Measurements from ENCODE around the gene SLC25A41. TPM values are rescaled to one million over a fixed set of nuclear protein-coding genes. Genes with fewer than 3 reads are reported as not detected.

The SLC25A41 gene
- total RNA-seq, 1 donor from 2014 or later, result 0.16 TPM

DNA sequence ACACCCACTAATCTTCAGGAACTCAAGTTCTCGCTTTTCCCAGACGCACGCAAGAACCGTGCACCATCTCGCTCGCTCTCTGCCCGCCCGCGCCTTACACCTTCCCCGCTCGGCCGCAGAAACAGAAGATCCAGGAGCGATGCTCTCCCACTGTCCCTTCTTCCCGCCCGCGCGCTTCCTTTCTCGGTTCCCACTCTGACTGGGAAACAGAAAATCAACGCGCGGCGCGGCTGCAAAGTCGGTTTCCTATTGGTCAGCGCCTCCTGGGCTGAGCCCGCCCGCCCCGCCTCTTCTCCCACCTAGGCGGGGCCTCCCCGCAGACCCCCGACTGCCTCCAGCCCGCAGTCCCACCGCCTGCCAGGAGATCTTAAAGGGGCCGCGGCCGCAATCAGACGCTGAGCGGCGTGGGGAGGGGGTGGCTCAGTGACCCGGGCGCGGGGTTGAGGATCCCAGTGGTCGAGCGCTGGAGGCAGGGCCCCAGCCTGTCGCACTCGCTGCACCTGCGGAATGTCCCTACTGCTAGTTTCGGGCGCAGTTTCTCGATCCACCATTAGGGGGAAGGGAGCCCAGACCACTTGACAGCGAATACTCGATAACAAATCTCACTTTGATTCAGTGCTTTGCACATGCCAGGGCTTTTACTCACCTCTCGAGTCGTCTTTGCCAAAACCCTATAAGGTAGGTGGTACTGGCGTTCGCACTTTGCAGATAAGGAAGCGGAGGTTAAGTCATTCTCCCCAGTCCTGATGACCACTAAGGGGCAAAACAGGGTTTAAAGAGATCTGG lies 26.7 kb upstream of the SLC25A41 start:
- intact Hi-C loops (cut with micrococcal nuclease), result loop anchor here (1.0 to 2.0 kb wide), 6 partner anchors 21 to 99 kb away; partner anchors contain the start of genes CLPP, DENND1C and GTF2F1

GRCh38 chr19:6459262-6460098 lies 25.9 kb upstream of the SLC25A41 start, which contains the start of gene SLC25A23:
SLC25A23 (minus strand) TSS chr19:6459792; CDS start chr19:6459628, 164 bp downstream.
- intact Hi-C loops (cut with micrococcal nuclease), result loop anchor here (1.0 to 2.0 kb wide), 6 partner anchors 22 to 98 kb away; partner anchors contain the start of genes CLPP, DENND1C and GTF2F1

GRCh38 chr19:6458695-6459261 lies 25.2 kb upstream of the SLC25A41 start:
- intact Hi-C loops (cut with micrococcal nuclease), result no loop called here

DNA sequence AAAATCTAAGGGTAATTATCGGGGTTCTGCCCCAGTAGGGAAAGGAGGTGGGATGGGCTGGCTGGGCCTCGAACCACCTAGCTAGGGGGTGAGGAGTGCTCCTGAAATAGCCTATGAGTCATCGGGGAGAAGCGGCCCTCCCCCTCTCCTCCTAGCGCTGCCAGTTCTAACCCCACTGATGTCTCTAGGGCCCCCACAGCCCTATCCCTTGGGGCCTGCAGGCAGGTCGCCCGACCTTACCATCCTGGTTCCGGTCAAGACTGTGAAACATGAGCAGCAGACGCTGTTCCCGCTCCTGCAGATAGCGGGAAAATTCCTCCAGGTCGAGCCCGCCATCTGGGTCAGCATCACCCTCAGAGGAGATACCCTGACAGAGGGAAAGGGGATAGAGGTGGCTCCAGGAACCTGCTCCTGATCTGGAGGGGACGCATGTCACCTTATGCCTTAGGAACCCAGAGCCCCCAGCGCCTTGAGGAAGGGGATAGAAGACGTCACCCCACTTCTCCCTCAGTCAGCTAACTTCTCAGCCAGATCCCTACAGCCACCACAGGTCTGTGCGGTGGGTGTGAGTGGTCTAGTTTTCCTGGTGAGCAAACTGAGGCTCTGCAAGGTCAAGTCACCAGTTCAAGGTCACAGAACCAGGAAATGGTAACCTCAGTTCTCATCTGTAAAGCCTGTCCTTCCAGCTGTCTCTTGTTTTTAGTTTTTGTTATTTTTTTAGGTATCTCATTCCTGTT lies 24.6 kb upstream of the SLC25A41 start:
- intact Hi-C loops (cut with micrococcal nuclease), result no loop called here

- intact Hi-C loops (cut with micrococcal nuclease), result no loop called here
Measured at GRCh38 chr19:6455924-6456323, 22.4 kb upstream of the SLC25A41 start.

- intact Hi-C loops (cut with micrococcal nuclease), result no loop called here
Measured at GRCh38 chr19:6453951-6454565, 20.5 kb upstream of the SLC25A41 start.

DNA sequence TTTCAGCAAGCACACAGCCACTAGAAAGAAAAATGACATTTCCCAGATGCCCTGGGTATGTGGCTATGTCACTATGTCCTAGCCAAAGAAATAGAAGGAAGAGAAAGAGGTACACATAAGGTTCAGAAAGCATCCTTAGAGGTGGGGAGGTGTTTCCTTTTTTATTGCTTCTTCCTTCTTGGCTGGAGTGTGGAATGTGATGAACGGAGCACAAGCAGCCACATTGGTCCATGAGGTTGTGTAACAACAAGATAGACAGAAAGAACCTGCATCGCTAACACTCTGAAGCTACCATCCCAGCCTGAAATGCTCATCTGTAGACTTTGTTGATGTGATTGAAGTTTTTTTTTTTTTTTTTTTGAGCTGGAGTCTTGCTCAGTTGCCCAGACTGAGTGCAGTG lies 19.3 kb upstream of the SLC25A41 start:
- intact Hi-C loops (cut with micrococcal nuclease), result no loop called here

DNA sequence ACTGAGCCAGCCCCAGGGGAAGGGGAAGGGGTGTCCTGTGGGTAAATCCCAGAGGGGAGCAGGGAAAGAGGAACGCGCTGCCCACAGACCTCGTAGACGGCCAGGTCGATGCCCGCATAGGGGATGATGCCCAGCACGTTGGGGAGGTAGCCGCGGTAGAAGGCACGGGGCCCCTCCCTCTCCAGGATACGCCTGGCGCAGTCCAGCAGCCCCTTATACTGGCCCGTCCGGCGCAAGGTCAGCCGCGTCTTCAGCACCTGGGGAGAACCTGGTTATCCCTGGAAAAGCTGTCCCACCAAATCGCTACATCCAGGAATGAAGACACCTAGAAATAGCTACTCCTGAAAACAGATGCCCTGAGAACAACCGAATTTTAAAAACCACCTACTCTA lies 18.7 kb upstream of the SLC25A41 start:
- intact Hi-C loops (cut with micrococcal nuclease), result no loop called here

GRCh38 chr19:6451583-6452222 lies 18.1 kb upstream of the SLC25A41 start:
- intact Hi-C loops (cut with micrococcal nuclease), result no loop called here

DNA sequence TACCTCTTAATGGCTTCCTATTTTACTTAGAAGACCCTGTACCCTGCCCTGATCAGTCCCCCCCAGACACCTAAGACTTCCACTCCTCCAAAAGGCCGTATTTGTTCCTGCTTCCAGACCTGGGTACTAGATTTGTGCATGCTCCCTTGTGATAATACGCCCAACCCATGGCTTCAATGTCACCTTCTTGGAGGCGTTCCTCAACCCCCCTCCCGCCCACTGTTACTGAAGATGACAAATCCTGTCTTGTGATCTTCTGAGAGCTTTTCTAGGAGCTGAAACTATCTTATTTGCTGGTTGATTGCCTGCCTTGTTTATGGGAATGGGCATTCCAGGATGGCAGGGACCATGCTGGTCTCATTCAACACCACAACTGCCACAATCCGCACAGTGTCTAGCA lies 16.6 kb upstream of the SLC25A41 start:
- intact Hi-C loops (cut with micrococcal nuclease), result no loop called here

GRCh38 chr19:6448045-6448444 lies 14.5 kb upstream of the SLC25A41 start:
- intact Hi-C loops (cut with micrococcal nuclease), result no loop called here

- intact Hi-C loops (cut with micrococcal nuclease), result no loop called here
Measured at GRCh38 chr19:6446452-6446851, 12.9 kb upstream of the SLC25A41 start.

- intact Hi-C loops (cut with micrococcal nuclease), result no loop called here
Measured at GRCh38 chr19:6443986-6444385, 10.4 kb upstream of the SLC25A41 start.

GRCh38 chr19:6442087-6442688 lies 8.6 kb upstream of the SLC25A41 start:
- intact Hi-C loops (cut with micrococcal nuclease), result no loop called here

DNA sequence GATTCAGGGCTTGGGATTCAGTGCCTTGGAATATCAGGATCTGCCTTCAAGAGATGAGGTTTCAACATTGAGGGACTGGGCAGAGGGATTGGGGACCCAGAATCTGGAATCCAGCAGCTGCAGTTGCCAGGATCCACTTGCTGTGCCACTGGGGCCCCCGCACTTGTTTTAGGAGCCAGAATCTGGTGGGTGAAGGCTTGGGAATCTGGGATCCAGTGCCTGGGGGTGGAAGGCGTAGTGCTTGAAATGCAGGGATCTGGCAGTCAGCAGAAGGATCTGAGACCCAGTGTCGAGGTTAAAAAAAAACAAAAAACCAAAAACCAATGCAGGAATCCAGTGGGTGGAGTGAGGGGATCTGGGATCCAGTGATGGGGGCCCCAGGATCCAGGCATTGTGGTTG lies 7.3 kb upstream of the SLC25A41 start:
- intact Hi-C loops (cut with micrococcal nuclease), result no loop called here

GRCh38 chr19:6439743-6440142 lies 6.2 kb upstream of the SLC25A41 start:
- intact Hi-C loops (cut with micrococcal nuclease), result no loop called here

- intact Hi-C loops (cut with micrococcal nuclease), result no loop called here
Measured at GRCh38 chr19:6433165-6433564, 398 bp downstream of the SLC25A41 start.

GRCh38 chr19:6431891-6432290 lies 1.7 kb downstream of the SLC25A41 start:
- intact Hi-C loops (cut with micrococcal nuclease), result no loop called here

- intact Hi-C loops (cut with micrococcal nuclease), result loop anchor here (10.0 kb wide), 1 partner anchor 75 kb away; the partner anchor contains the start of gene TUBB4A
Measured at GRCh38 chr19:6429419-6430221, 3.9 kb downstream of the SLC25A41 start.
